ENCODE results near the gene NUP50. TPM values are rescaled to one million over a fixed set of nuclear protein-coding genes. Genes with fewer than 3 reads are reported as not detected.

Gene NUP50
- total RNA-seq, 4 donors from 2014 or later = 33.9 to 66.5 (median 57.7) TPM

- no peak for TF ChIP-seq CTCF (IDR thresholded peaks at IDR 0.05)
- no peak for ATAC-seq (ENCODE audit: low FRiP score)
- no peak for DNase-seq (ENCODE audit: low spot score)
Measured at GRCh38 chr22:45129703-45130524, 33.8 kb upstream of the NUP50 start.

GRCh38 chr22:45130891-45131290, 32.8 kb upstream of the NUP50 start:
- DNase-seq (ENCODE audit: low spot score) = no peak
- no peak for TF ChIP-seq CTCF (IDR thresholded peaks at IDR 0.05)
- ATAC-seq (ENCODE audit: low FRiP score) = no peak

- TF ChIP-seq CTCF (IDR thresholded peaks at IDR 0.05) = no peak
- ATAC-seq (ENCODE audit: low FRiP score) (no peak), DNase-seq (ENCODE audit: low spot score) (no peak)
Measured at GRCh38 chr22:45131749-45132148, 32.0 kb upstream of the NUP50 start.

GRCh38 chr22:45134313-45134712, 29.4 kb upstream of the NUP50 start:
- no peak for TF ChIP-seq CTCF (IDR thresholded peaks at IDR 0.05)
- ATAC-seq (ENCODE audit: low FRiP score) (no peak), DNase-seq (ENCODE audit: low spot score) (no peak)

- no peak for ATAC-seq (ENCODE audit: low FRiP score)
- DNase-seq (ENCODE audit: low spot score) = no peak
- no peak for TF ChIP-seq CTCF (IDR thresholded peaks at IDR 0.05)
Measured at GRCh38 chr22:45136594-45136993, 27.1 kb upstream of the NUP50 start.

GRCh38 chr22:45139693-45140092, 24.0 kb upstream of the NUP50 start:
- DNase-seq (ENCODE audit: low spot score) (no peak), ATAC-seq (ENCODE audit: low FRiP score) (no peak)
- TF ChIP-seq CTCF (IDR thresholded peaks at IDR 0.05) = no peak

GRCh38 chr22:45142376-45142775, 21.3 kb upstream of the NUP50 start:
- DNase-seq (ENCODE audit: low spot score) = no peak
- no peak for TF ChIP-seq CTCF (IDR thresholded peaks at IDR 0.05)
- no peak for ATAC-seq (ENCODE audit: low FRiP score)
